ENCODE data around the gene NDUFS6.

The NDUFS6 gene

DNA sequence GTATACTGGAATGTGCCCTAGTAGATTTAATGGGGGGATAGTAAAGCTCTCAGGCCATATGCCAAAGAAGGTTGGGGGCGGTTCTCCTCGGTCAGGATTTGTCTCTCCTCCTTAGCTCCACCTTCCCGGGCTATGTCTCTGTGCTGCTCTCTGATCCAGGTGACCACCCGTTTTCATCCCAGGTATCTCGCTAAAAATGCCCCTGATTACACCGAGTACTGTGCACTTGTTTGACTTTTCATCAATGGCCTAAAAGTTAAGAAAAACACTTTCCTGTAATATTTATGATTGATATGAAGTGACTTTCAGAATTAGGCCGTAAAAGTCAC is 724 bp downstream of the NDUFS6 start:
- in situ Hi-C loops (cut with MboI; ENCODE audit: low sequenced_read_pairs, unreplicated experiment) = no loop called here
- TF ChIP-seq, protein P1, sequence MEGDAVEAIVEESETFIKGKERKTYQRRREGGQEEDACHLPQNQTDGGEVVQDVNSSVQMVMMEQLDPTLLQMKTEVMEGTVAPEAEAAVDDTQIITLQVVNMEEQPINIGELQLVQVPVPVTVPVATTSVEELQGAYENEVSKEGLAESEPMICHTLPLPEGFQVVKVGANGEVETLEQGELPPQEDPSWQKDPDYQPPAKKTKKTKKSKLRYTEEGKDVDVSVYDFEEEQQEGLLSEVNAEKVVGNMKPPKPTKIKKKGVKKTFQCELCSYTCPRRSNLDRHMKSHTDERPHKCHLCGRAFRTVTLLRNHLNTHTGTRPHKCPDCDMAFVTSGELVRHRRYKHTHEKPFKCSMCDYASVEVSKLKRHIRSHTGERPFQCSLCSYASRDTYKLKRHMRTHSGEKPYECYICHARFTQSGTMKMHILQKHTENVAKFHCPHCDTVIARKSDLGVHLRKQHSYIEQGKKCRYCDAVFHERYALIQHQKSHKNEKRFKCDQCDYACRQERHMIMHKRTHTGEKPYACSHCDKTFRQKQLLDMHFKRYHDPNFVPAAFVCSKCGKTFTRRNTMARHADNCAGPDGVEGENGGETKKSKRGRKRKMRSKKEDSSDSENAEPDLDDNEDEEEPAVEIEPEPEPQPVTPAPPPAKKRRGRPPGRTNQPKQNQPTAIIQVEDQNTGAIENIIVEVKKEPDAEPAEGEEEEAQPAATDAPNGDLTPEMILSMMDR (IDR thresholded peaks at IDR 0.05; ENCODE audit: borderline replicate concordance, control extremely low read depth, extremely low read depth, insufficient read depth, missing control alignments) = no peak
- no peak for DNase-seq (ENCODE audit: low spot score)

DNA sequence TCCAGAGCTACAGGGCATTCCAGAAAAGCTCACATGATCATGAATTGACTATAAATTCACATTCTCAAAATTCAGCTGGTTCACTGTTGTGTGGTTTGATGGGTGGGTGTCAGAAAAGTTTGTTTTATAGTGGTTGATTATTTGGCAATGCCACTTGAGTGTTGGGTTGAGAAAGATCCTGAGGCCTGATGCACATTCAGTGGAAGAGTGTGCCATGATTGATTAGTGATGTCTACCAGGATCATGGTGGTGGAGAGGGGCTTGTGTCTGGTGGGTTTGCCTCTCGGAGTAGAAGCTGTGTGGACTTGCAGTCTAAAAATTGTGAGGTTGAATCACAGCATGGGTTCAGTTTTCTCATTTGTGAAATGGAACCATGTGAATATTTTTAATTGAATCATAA is 2.0 kb downstream of the NDUFS6 start:
- no peak for DNase-seq (ENCODE audit: low spot score)
- TF ChIP-seq, protein P1 (IDR thresholded peaks at IDR 0.05; ENCODE audit: borderline replicate concordance, control extremely low read depth, extremely low read depth, insufficient read depth, missing control alignments) = no peak
- in situ Hi-C loops (cut with MboI; ENCODE audit: low sequenced_read_pairs, unreplicated experiment) = no loop called here

DNA sequence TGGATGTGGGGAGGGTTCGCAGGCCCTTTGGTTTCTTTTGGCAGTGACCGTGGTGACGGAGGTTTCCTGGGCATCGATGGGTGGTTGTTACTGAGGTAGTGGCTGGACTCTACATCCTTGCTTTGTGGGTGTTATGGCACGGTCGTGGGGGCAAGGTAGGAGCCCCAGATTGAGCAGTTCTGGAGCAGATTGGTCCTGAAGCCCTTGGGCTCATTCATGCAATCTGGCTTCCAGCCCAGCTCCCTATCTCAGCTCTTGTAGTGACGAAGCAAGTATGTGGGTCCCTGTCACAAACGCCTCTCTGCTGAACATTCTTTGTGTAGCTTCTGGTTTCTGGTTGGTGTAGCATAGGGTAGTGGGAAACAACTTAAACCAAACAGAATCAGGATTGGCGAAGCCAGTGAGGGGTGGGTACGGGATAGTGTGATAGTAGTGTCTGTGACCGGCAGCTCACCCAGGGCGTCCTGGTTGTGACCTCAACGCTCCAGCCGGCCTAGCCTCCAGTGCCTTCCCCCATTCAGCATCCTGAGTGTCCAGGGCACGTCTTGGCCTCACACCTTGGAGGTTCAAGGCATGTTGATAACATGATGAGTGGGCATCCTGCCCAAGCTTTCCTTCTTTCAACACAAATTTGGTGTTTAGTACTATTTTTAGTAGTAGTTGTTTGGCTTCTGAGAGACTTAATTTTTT is 2.9 kb downstream of the NDUFS6 start:
- TF ChIP-seq, protein P1 (IDR thresholded peaks at IDR 0.05; ENCODE audit: borderline replicate concordance, control extremely low read depth, extremely low read depth, insufficient read depth, missing control alignments) = no peak
- DNase-seq (ENCODE audit: low spot score) = no peak
- in situ Hi-C loops (cut with MboI; ENCODE audit: low sequenced_read_pairs, unreplicated experiment) = no loop called here

DNA sequence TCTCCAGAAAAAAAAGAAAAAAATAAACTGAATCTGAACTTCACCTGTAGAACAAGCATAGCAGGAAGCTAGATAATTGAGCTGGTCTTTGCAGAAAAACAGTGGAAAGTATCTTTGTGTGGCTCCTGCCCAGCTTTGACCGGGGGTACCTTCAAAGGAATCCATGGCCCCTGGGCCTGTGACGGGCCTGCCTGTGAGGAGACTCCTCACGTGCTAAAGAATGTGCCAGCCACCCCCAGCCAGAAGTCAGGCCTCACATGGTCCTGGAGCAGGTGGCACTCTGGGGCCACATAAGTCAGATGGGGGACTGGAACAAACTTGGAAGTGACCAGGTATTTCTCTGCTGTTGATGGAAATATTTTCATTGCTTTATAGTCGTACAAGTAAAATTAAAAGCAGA is 4.1 kb downstream of the NDUFS6 start:
- TF ChIP-seq, protein P1 (IDR thresholded peaks at IDR 0.05; ENCODE audit: borderline replicate concordance, control extremely low read depth, extremely low read depth, insufficient read depth, missing control alignments) = no peak
- in situ Hi-C loops (cut with MboI; ENCODE audit: low sequenced_read_pairs, unreplicated experiment) = no loop called here
- DNase-seq (ENCODE audit: low spot score) = no peak

DNA sequence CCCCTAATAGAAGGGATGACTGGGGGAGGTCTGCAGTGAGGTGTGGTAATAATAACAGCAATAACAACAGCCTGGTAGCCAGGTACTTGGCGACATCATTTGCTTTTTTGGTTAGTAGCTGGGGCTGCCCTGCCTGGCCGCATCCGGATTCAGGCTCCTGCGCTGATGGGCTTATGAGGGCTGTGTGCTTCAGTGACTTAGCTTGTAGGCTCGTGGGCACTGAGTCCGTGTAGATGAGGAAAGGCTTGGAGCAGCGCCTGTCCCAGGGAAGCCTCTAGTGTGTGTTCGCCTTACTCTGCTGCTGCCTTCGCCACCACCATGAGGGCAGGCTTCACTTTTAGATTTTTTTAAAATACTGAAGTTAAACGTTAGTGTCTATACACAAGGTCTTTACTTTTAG is 4.5 kb downstream of the NDUFS6 start:
- TF ChIP-seq, protein P1 (IDR thresholded peaks at IDR 0.05; ENCODE audit: borderline replicate concordance, control extremely low read depth, extremely low read depth, insufficient read depth, missing control alignments) = no peak
- DNase-seq (ENCODE audit: low spot score) = no peak
- in situ Hi-C loops (cut with MboI; ENCODE audit: low sequenced_read_pairs, unreplicated experiment) = no loop called here

DNA sequence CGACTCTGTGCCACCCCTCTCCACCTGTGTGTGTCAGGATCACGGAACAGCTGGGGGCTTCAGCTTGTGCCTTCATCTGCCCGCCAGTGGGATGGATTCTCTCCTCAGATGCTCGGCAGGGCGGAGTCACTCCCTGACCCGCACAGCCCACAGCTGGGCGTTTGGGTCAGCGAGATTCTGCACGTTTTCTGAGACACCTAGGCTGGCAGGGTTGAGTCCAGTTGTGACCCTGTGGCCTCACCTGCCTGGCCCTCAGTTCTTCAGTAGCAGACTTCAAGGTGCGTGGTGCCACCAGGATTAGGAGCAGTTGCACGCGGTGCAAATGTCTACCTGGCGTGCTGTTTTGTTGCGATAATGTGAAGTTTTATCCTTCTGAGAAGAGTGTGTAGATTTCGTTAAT is 5.0 kb downstream of the NDUFS6 start:
- in situ Hi-C loops (cut with MboI; ENCODE audit: low sequenced_read_pairs, unreplicated experiment) = no loop called here
- TF ChIP-seq, protein P1 (IDR thresholded peaks at IDR 0.05; ENCODE audit: borderline replicate concordance, control extremely low read depth, extremely low read depth, insufficient read depth, missing control alignments) = no peak
- no peak for DNase-seq (ENCODE audit: low spot score)

All from GM13976 (cell line).